ENCODE results near the gene WDR46. TPM values are rescaled to one million over a fixed set of nuclear protein-coding genes. Genes with fewer than 3 reads are reported as not detected.

Gene WDR46
- total and polyA plus RNA-seq, 2 donors (not counting 3 experiments of a cell fraction or from before 2014, with no cell fraction given), result 61.4 to 71.2 TPM

DNA sequence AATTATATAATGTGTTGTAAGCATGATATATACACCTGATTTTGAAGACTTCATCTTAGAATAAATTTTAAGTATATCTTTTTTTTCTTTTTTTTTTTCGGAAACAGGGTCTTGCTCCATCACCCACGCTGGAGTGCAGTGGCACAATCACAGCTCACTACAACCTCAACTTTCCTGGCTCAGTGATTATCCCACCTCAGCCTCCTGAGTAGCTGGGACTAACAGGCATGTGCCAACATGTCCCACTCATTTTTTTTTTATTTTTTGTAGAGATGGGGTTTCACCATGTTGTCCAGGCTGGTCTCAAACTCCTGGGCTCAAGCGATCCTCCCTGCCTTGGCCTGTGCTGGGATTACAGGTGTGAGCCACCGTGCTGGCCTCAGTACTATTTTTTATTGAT lies 34.4 kb downstream of the WDR46 start:
- CTCF ChIA-PET, result interaction anchor here (0.9 to 1.1 kb wide), 2 partner anchors 17 to 90 kb away, joined by 3 to 4 read pairs; no protein-coding TSS in a partner anchor

More for the DNA sequence above, 34.4 kb downstream of the WDR46 start:
- H3K4me1 ChIP-seq (ENCODE audit: control insufficient read depth, extremely low read depth, insufficient read depth, low read length), result peaks cover 11% of the 10 kb centered on the region
- no peak overlapping the region for H3K9ac ChIP-seq (replicated peaks; ENCODE audit: extremely low read depth, insufficient read depth, low read length)
- TF ChIP-seq, protein P1, sequence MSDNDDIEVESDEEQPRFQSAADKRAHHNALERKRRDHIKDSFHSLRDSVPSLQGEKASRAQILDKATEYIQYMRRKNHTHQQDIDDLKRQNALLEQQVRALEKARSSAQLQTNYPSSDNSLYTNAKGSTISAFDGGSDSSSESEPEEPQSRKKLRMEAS (IDR thresholded peaks at IDR 0.05; ENCODE audit: insufficient read depth, insufficient read length), result no peak
- no peak for TF ChIP-seq POLR2A (IDR thresholded peaks at IDR 0.05; ENCODE audit: low read depth, low read length)
- no peak for TF ChIP-seq GATA2 (IDR thresholded peaks at IDR 0.05; ENCODE audit: insufficient read depth, insufficient read length, low read depth, low read length)
- no peak for TF ChIP-seq MYC (IDR thresholded peaks at IDR 0.05; ENCODE audit: low read depth, low read length)
- no peak for TF ChIP-seq JUN (IDR thresholded peaks at IDR 0.05; ENCODE audit: borderline replicate concordance, insufficient read depth, insufficient read length, low read depth)
- no peak for TF ChIP-seq EZH2 (IDR thresholded peaks at IDR 0.05; ENCODE audit: borderline replicate concordance, low read depth, low read length, severe bottlenecking)
- no peak for TF ChIP-seq POLR2AphosphoS5 (IDR thresholded peaks at IDR 0.05; ENCODE audit: insufficient read depth, low read depth, low read length)
- TF ChIP-seq, protein P2, sequence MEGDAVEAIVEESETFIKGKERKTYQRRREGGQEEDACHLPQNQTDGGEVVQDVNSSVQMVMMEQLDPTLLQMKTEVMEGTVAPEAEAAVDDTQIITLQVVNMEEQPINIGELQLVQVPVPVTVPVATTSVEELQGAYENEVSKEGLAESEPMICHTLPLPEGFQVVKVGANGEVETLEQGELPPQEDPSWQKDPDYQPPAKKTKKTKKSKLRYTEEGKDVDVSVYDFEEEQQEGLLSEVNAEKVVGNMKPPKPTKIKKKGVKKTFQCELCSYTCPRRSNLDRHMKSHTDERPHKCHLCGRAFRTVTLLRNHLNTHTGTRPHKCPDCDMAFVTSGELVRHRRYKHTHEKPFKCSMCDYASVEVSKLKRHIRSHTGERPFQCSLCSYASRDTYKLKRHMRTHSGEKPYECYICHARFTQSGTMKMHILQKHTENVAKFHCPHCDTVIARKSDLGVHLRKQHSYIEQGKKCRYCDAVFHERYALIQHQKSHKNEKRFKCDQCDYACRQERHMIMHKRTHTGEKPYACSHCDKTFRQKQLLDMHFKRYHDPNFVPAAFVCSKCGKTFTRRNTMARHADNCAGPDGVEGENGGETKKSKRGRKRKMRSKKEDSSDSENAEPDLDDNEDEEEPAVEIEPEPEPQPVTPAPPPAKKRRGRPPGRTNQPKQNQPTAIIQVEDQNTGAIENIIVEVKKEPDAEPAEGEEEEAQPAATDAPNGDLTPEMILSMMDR (IDR thresholded peaks at IDR 0.05; ENCODE audit: extremely low read depth in 1 of 2, insufficient read depth in 1 of 2, low read depth in 1 of 2, low read length in 2 of 2), result no peak
- H3K4me2 ChIP-seq (ENCODE audit: insufficient read depth, low read length), result no peak overlapping the region
- no peak for DNase-seq (ENCODE audit: low read depth, low spot score)
- dilution Hi-C loops (cut with MboI; ENCODE audit: extremely low pct_ligation_motif_present, low sequenced_read_pairs), result no loop called here
- no peak for FAIRE-seq
- POLR2A ChIA-PET, result interaction anchor here (0.6 kb wide), 1 partner anchor 286 kb away, joined by 4 read pairs; the partner anchor contains the start of gene BRD2
- intact Hi-C loops (cut with micrococcal nuclease), result no loop called here
- peaks cover 0 to 2% of the 10 kb centered on the region in 2 experiments for H3K36me3 ChIP-seq (ENCODE audit: control insufficient read depth in 2 of 2, extremely low read depth in 1 of 2, insufficient read depth in 2 of 2, low read length in 2 of 2)
- H3K4me3 ChIP-seq (replicated peaks in 1 of 3; ENCODE audit: insufficient read depth in 1 of 3, low read depth in 1 of 3, low read length in 3 of 3), result no peak overlapping the region
- H4K20me1 ChIP-seq (replicated peaks; ENCODE audit: control insufficient read depth, extremely low read depth, insufficient read depth, low read length), result no peaks in the 10 kb centered on the region
- no peaks in the 10 kb centered on the region for H3K9me3 ChIP-seq (replicated peaks; ENCODE audit: control insufficient read depth, insufficient read depth, low read length)
- no peak overlapping the region for H3K27ac ChIP-seq (ENCODE audit: insufficient read depth, low read depth, low read length)
- H2AFZ ChIP-seq (ENCODE audit: low read depth, low read length), result no peak overlapping the region
- no TSS peak for BruUV-seq (replicated peaks)
- no peaks in the 10 kb centered on the region for H3K79me2 ChIP-seq (ENCODE audit: control insufficient read depth, insufficient read depth, low read length)
- no peaks in the 10 kb centered on the region for H3K27me3 ChIP-seq (ENCODE audit: control insufficient read depth in 2 of 2, insufficient read depth in 2 of 2, low read length in 2 of 2)
- H3K9me1 ChIP-seq (replicated peaks; ENCODE audit: control insufficient read depth, extremely low read depth, insufficient read depth, low read length), result no peaks in the 10 kb centered on the region
